Right lobe of liver (tissue), 6 donors: ENCODE data around the gene RASGRP2. TPM values are rescaled to one million over a fixed set of nuclear protein-coding genes. Genes with fewer than 3 reads are reported as not detected.
A peak's percentile ranks its signal among the peaks of the same experiment; 100 is the strongest.

ENCODE experiments used
- ATAC-seq, 4 donors: fragments of 200-7000 bp; cut with Tn5 transposase; one replicate each; pipeline ENCODE4 v1.9.1; 2020; ENCODE audit warnings: mild to moderate bottlenecking in 4 of 4, moderate library complexity in 4 of 4
- DNase-seq, 3 donors: peaks; one replicate each; pipeline ENCODE4 v3.0.0-alpha.2; 2020
- H3K27ac ChIP-seq, 3 donors: fragments of 200-600 bp; one replicate each; pipeline ENCODE4 v1.8.0; 2022
- H3K27me3 ChIP-seq, 2 donors: fragments of 200-600 bp; one replicate each; pipeline ENCODE4 v1.8.0; 2022
- H3K36me3 ChIP-seq, 4 donors: fragments of 200-600 bp; sonication (generic) in 1 of 4; one replicate each; pipeline versions ENCODE4 v1.5.1 to v1.8.0; 2017 to 2022; ENCODE audit warnings: control low read depth in 1 of 4
- H3K4me1 ChIP-seq, 4 donors: fragments of 200-600 bp; sonication (generic) in 1 of 4; one replicate each; pipeline versions ENCODE4 v1.5.1 to v1.8.0; 2017 to 2022; ENCODE audit warnings: control low read depth in 1 of 4
- H3K4me3 ChIP-seq, 3 donors: fragments of 200-600 bp; one replicate each; pipeline ENCODE4 v1.8.0; 2022
- H3K9me3 ChIP-seq, 4 donors: fragments of 200-600 bp; sonication (generic) in 1 of 4; one replicate each; pipeline versions ENCODE4 v1.5.1 to v1.8.0; 2017 to 2022; ENCODE audit warnings: control low read depth in 1 of 4
- CTCF ChIP-seq, 4 donors: fragments of 200-600 bp in 3 of 4; fragments of 450-650 bp in 1 of 4; IDR thresholded peaks; one replicate each; pipeline versions ENCODE4 v1.5.1 to v1.8.0; 2016 to 2022; ENCODE audit warnings: antibody characterized with exemption in 4 of 4, mild to moderate bottlenecking in 2 of 4
- POLR2A ChIP-seq: fragments of 450-650 bp; IDR thresholded peaks from one replicate; pipeline ENCODE4 v1.6.1; 2017; ENCODE audit warnings: antibody characterized with exemption, mild to moderate bottlenecking
- WGBS: methylation state at CpG from one replicate; pipeline ENCODE4 v1.1.6; 2018; ENCODE audit warnings: low coverage, low lambda C conversion rate; ENCODE audit not compliant: insufficient coverage; ENCODE audit errors: missing lambda C conversion rate; 5-methylcytosine and 5-hydroxymethylcytosine counted together
- intact Hi-C, 2 donors: fragments of 100-400 bp; cut with DNase I; formaldehyde crosslinking; loops; one replicate each; pipeline versions ENCODE4 v1.11.2 to v1.14.1; 2022
- total RNA-seq, 6 experiments: library from RNA; depleted of rRNA in 2 of 6; stranded (reverse); fragments of >200 nt in 2 of 6; fragmentation: NEBNext Ultra II Directional in 3 of 6; extraction: Animal tissue kit (Norgen Biotek cat#: 25700) in 3 of 6; gene quantifications; one replicate each; pipeline versions ENCODE4 v1.1.0 to v1.2.4, GENCODE V29; 2016 to 2023
- donor health status: DM: no; HTN: yes; CAD: no.
- donor health status: DM: no; HTN: no; CAD: no.
- donor health status: DM: no; HTN: no; CAD: no.
- donor health status: DM: no; HTN: yes; CAD: no.
- donor health status: DM: no; HTN: yes; CAD: no.

Gene RASGRP2
- total RNA-seq, 6 experiments from 2014 or later, result 1.6 to 8.1 (median 3.2) TPM

GRCh38 chr11:64746486-64746885, 2.5 kb upstream of the RASGRP2 start:
- ATAC-seq (no peak), DNase-seq (peak in 1 of 3 donors; percentile 51)
- WGBS, result 73% methylated on average over 9 of the region's 10 CpGs
- H3K4me3 ChIP-seq, result no peak overlapping the region
- peaks cover 0 to 5% of the 10 kb centered on the region in 2 donors for H3K27me3 ChIP-seq
- H3K36me3 ChIP-seq, result no peaks in the 10 kb centered on the region
- intact Hi-C loops, result no loop called here
- TF ChIP-seq POLR2A (no peak), CTCF (IDR thresholded peaks at IDR 0.05) (no peak)
- H3K4me1 ChIP-seq, result peaks cover 0 to 23% (median 5%) of the 10 kb centered on the region in 4 donors
- no peaks in the 10 kb centered on the region for H3K9me3 ChIP-seq
- H3K27ac ChIP-seq, result peak overlapping the region; percentile 36 to 76 (median 63)

GRCh38 chr11:64745521-64746328, 1.8 kb upstream of the RASGRP2 start:
- intact Hi-C loops, result no loop called here
- no peaks in the 10 kb centered on the region for H3K9me3 ChIP-seq

GRCh38 chr11:64745189-64745520, 1.2 kb upstream of the RASGRP2 start:
- Histone ChIP-seq H3K36me3 (no peaks in the 10 kb centered on the region), H3K9me3 (no peaks in the 10 kb centered on the region), H3K27me3 (peaks cover 0 to 5% of the 10 kb centered on the region in 2 donors), H3K4me3 (peak overlapping the region; percentile 13 to 59 (median 28)), H3K4me1 (peaks cover 0 to 23% (median 5%) of the 10 kb centered on the region in 4 donors), H3K27ac (peak overlapping the region; percentile 41 to 76 (median 63))
- intact Hi-C loops, result no loop called here
- TF ChIP-seq POLR2A (no peak), CTCF (IDR thresholded peaks at IDR 0.05) (no peak)
- peak; percentile 20 to 41 (median 22) for ATAC-seq
- DNase-seq, result peak; percentile 79 to 89 (median 84)
- WGBS, result 3% methylated on average over 8 of the region's 20 CpGs

More at GRCh38 chr11:64745521-64746328, 1.8 kb upstream of the RASGRP2 start:
- Histone ChIP-seq H3K27ac (peak overlapping the region; percentile 41 to 76 (median 63)), H3K4me1 (peaks cover 0 to 23% (median 5%) of the 10 kb centered on the region in 4 donors), H3K4me3 (peak overlapping the region; percentile 13 to 59 (median 28)), H3K36me3 (no peaks in the 10 kb centered on the region), H3K27me3 (peaks cover 0 to 5% of the 10 kb centered on the region in 2 donors)
- ATAC-seq (peak; percentile 47 to 63 (median 50)), DNase-seq (peak; percentile 84 to 88 (median 86))
- TF ChIP-seq CTCF (IDR thresholded peaks at IDR 0.05), result no peak
- peak; percentile 33 for TF ChIP-seq POLR2A
- 3% methylated on average over 15 of the region's 52 CpGs for WGBS

- Histone ChIP-seq H3K27ac (peak overlapping the region in 2 of 3 donors; percentile 66 to 76), H3K27me3 (peaks cover 0 to 5% of the 10 kb centered on the region in 2 donors), H3K4me3 (peak overlapping the region; percentile 46 to 59 (median 53)), H3K36me3 (no peaks in the 10 kb centered on the region), H3K9me3 (no peaks in the 10 kb centered on the region), H3K4me1 (peaks cover 0 to 23% (median 5%) of the 10 kb centered on the region in 4 donors)
- intact Hi-C loops, result no loop called here
- ATAC-seq (no peak), DNase-seq (peak in 1 of 3 donors; percentile 38)
- 0% methylated on average over 7 of the region's 89 CpGs for WGBS
- no peak for TF ChIP-seq POLR2A
- TF ChIP-seq CTCF (IDR thresholded peaks at IDR 0.05), result no peak
Measured at GRCh38 chr11:64744544-64745188, 724 bp upstream of the RASGRP2 start.
